ENCODE data around the gene CYP24A1. TPM values are rescaled to one million over a fixed set of nuclear protein-coding genes. Genes with fewer than 3 reads are reported as not detected.

Gene CYP24A1
- total RNA-seq = not detected in 2 replicates

DNA sequence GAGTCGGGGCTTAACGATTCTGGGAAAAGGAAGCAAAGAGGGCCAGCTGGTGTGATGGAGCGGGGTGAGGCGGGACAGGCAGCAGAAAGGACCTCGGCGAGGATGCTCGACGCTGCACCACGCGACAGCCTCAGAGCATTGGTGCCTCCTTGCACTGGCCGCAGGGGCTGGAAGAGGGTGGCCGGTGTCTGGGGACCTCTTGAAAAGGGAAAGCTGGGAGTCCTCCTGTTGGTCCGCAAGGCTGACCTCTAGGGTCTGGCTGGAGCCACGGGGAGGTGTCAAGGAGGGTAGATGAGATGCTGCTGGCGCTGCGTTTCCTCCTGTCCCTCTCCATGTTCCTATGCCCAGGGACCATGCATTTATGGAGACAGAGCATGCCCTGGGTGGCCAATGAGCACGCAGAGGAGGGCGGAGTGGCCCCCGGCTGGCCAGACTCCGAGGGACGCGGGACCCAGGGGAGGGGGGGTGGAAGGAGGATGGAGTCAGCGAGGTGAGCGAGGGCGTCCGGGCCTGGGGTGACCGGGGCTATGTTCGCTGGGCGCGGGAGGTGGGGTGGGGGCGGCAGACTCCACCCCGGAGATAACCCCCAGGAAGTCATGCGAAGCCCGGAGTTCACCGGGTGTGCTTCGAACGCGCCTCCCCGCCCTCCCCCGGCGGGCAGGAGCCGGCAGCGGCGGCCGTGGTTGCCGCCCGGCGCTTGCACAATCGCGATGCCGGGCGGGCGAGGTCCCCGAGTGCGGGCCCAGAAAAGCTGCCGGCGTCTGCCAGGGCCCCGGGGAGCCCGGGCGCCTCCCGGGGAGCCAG is at the start of gene CYP24A1:
TSS of gene CYP24A1 (minus strand) at position 334 of the 804 bp plus-strand sequence. CDS start 407 bp downstream, outside the sequence.
- intact Hi-C loops (cut with micrococcal nuclease) = no loop called here

DNA sequence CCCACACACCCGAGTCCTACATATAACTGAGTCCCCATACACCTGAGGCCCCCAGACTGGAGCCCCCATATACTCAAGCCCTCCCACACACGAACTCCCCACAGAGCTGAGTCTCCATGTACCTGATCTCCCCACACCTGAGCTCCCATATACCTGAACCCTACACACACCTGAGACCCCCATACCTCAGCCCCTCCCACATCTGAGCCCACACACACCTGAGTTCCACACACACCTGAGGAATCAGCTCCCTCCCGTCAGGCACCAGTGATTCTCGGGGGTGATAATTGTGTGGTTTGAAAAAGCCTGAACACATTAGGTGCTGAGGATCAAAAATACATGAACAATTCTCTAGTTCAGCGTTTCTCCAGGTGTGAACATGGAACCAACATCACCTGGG is 49.5 kb upstream of the CYP24A1 start:
- intact Hi-C loops (cut with micrococcal nuclease) = no loop called here

DNA sequence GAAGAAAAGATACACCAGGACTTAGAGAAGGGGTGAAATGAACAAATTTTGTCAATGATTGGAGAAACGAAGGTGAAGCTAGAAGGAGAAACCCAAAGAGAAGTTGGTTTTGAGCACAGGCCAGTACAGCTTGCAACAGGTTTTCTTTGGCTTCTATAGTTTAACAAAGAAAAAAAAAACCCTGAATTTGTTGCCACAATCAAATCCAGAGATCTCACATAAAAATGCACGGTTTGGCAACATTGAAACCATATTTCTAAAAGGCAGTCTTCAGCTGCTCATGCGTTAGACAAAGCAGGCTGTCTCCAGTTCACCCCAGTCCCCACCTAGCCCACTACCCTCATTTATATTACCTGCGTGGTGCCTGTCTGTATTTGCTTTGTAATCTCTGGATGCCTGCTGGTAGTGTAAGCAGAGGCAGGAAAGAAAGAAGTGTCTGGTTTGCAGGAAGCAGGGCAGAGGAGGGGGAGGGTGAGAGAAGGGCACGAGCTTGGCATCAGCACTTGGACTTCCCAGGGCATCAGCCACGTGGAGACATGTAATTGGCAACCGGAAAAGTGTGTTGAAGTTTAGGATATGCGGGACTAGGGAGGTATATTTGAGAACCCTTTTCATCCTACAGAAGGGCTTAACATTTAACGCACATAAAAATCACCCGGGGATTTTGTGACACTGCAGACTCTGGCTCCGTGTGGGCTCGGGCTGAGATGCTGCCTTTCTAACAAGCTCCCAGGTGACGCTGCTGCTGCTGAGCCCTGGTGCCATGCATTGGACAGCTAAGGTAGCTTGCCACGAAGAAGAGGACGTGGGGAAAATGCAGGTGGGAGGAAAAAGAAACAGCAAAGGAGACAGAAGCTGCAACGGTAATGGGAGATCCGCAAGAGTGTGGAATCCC is 48.5 kb upstream of the CYP24A1 start:
- intact Hi-C loops (cut with micrococcal nuclease) = loop anchor here (1.0 kb wide), 1 partner anchor 14 kb away; the partner anchor contains the start of gene PFDN4

DNA sequence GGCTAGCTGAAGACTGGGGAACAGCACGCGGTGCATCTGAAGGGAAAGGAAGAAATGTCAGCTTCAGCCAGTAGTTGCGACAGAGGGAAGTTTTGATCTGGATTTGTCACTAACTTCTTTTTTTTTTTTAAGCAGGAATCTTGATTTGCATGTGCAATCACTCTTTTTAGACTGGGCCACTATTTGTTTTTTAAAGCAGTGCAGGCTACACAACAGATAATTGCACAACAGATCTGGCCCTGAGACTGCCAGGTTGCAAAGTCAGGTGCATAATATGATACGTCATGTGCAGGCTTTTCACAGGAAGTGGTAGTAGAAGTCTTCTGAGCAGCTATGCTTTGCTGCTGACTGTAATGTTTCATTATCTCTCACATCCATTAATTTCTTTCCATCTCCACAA is 47.6 kb upstream of the CYP24A1 start:
- intact Hi-C loops (cut with micrococcal nuclease) = loop anchor here (1.0 kb wide), 1 partner anchor 13 kb away; the partner anchor contains the start of gene PFDN4

DNA sequence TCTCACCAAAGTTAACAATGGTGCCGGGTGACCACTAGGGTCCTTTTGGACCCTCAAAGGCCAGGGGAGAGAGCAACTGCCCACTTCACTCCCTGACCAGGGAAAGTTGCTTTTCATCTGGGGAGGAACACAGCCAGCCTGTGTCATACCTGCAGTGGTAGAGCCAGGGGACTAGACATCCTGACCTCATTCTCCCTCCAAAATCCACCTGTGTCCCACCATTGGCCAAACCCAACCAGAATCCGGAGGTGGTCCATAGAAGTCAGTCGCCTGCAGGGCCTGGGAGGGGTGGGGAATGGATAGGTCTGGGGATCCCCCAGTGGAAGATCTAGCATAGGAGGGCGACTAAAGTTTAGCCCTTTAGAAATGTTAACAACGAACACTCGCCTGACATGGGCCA is 46.9 kb upstream of the CYP24A1 start:
- intact Hi-C loops (cut with micrococcal nuclease) = loop anchor here (1.0 kb wide), 2 partner anchors 12 to 426 kb away; partner anchors contain the start of gene PFDN4

DNA sequence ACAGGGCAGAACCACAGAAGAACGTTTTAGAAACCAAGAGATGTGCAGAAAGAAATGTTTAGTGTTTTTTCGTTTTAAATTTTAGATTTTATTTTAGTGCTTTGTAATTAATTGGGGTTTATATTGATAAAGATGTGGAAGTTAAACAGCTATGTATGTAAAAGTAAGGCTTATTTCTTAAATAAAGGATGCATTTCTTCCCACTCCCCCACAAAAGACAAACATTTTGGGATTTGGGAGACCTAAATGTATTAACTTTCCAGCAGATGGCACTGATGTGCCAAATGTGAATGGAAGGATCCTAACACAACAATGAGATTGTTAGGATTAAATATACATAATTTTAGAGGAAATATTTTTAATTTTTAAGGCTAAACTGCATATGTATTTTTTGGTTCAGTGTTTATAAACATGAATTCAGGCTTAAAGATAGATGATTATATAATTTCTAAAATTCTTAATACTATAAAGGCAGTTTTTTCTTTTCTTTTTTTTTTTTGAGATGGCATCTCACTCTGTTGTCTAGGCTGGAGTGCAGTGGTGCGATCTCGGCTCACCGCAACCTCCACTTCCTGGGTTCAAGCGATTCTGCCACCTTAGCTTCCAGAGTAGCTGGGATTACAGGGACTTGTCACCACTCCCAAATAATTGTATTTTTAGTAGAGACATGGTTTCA is 46.1 kb upstream of the CYP24A1 start:
- intact Hi-C loops (cut with micrococcal nuclease) = loop anchor here (1.0 kb wide), 1 partner anchor 426 kb away; no protein-coding TSS in a partner anchor

DNA sequence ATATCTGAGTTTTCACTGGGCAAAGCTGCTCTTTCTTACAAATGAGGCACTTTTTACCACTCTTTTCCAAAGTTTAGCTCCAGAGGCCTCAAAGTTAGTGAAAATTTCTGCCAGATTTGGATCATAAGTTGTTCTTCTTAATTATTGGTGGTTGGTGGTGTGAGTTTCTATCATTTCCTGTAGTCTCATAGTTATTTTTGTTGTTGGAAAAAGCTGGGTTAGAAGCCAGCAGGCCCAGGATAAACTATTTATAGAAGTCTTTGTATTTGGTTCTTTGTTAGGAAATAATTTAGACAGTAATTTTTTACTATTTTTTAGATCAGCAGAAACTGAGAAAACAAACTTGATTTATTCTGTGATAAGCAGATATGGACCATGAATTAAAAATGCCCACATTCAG is 44.7 kb upstream of the CYP24A1 start:
- intact Hi-C loops (cut with micrococcal nuclease) = no loop called here

DNA sequence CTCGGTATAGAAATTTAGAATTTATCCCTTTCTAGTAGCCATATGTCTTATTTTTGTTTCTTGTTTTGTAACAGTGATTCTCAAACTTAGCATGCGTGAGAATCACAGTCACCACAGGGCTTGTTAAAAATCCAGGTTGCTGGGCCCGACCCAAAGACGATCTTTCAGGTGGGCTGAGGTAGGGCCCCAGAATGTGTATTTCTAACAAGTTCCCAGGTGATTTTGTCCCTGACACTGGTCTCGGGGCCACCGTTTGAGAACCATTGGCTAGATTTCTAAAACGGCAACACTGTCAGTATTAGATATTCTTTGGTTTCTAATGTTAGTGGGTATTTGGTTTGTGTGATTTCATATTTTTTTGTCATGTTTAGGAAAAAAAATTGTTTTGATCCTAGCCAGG is 44.0 kb upstream of the CYP24A1 start:
- intact Hi-C loops (cut with micrococcal nuclease) = no loop called here

DNA sequence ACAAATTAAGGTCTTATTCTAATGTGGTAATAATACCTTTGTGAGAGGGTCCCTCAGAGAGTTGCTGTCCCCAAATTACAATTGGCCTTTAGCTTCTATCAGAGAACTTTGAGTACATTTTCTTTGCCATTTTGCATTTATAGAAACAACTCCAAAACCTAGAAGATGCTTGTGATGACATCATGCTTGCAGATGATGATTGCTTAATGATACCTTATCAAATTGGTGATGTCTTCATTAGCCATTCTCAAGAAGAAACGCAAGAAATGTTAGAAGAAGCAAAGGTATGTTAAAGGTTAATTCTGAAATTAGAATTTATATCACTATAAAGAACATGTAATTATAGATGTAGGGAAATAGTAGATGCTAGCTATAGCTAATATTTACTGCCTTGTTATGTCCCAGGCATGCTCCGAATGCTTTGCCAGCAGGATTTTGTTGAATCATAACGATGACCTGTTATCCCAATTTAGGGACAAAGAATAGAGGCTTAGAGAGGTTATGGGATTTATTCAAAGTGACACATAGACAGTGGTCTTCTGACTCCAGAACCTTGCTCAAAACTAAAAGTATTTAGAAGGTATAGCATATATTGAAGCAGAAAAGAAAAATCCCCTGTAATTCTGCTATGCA is 41.5 kb upstream of the CYP24A1 start:
- intact Hi-C loops (cut with micrococcal nuclease) = no loop called here

DNA sequence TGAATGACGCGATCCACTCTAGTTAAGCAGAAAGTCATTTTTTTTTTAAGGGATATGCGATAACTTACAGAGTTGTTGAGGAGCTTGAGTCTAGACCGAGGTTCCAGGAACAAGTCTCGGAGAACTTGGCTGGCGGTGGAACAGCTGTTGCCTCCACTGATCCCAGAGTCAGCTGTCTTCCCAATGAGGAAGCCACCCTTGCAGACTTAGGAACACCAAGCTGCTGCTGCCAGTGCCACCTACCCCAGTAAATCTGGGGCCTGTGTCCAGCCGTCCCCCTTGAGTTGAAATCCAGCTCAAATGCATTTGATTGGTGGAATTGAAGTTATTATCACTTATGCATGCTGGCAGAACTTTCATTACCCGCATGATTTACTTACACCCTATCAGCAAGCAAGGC is 40.8 kb upstream of the CYP24A1 start:
- intact Hi-C loops (cut with micrococcal nuclease) = no loop called here

DNA sequence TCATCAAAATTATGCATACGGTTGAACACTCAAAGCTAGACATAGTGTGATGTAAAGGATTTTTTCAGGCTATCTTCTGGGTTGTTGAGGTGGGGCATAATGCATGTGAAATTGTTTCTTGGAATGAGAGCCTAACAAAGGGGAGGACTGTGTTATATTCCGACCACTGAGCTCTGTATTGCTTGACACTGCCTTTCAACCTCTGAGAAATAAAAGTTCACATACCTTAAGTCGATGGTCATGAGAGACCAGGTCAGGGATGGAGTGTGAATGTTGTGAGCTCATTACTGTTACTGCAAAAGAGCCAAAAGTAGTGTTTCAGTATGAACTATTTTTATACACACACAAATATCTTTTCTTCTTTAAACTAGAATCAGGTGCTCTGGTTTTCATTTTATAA is 39.1 kb upstream of the CYP24A1 start:
- intact Hi-C loops (cut with micrococcal nuclease) = no loop called here

DNA sequence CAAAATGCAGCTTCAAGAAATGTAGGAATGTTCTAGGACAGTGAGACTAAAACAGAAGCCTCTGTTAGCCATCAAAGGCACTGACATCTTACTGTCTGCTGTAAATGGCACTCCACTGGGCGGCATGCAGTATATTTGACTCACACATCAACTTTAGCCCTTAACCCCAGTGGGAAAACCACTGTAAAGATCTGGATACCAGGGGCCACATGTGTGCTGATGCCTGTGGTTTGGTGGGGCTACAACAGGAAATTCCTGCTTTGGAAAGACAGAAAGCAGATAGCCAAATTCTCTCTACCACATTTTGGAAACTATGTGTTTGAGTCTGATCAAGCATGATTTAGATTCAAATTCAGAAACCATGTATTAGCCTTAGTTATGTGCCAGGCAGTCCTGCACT is 38.4 kb upstream of the CYP24A1 start:
- intact Hi-C loops (cut with micrococcal nuclease) = no loop called here

DNA sequence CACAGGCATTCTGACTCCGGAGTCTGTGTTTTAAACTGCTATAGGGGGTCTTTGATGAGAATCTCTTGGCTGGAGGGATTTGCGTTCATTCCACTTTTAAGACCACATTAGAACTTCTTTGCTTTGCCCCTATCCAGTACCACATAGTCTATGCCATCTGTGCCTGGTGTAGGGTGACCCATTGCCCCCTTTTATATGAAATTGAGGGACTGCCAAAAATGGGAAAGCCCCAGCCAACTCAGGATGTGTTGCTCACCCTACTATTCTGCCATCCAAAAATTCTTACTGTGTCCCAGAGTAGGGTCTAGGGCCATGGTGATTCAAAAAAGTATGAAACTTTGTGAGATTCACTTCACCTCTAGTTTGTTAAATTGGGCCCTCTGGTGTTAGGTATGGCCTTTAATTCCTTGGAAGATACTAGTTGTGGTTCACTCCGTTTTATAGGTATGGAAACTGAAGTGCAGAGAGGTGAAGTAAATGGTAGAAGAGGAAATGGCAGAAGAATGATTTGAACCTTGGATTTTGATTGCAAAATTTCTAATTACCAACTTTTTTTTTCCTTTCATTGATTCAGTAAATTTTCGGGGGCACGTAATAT is 35.5 kb upstream of the CYP24A1 start:
- intact Hi-C loops (cut with micrococcal nuclease) = loop anchor here (2.0 to 5.0 kb wide), 3 partner anchors 261 to 1137 kb away; no protein-coding TSS in a partner anchor

DNA sequence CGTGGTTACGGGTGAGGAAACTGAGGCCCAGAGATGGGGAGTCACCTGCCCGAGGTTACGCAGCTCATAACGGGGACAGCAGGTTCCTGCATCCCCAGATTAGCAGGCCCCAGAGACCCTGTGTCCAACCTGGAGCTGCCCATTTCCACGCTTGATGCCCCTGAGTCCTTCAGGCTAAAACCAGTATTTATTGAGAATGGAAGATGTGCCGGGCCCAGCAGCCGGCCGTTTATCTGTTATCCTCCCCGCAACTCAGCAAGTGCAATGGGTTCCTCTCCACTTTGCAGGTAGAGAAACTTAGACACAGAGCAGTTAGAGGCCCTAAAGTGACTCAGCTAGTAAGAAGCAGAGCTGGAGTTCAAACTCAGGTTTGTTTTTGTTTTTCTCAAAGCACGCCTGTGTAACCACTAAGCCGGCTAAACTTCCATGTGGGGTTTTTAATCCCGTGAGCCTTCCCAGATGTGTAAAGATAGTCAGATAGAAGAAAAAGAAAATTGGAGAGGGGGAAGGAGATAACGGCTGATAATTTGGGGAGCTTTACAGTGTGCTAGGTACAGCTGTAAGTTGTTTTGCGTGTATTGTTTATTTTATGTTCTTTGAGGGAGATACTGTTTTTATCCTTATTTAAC is 34.9 kb upstream of the CYP24A1 start:
- intact Hi-C loops (cut with micrococcal nuclease) = loop anchor here (1.0 to 5.0 kb wide), 5 partner anchors 9 to 1136 kb away; no protein-coding TSS in a partner anchor

DNA sequence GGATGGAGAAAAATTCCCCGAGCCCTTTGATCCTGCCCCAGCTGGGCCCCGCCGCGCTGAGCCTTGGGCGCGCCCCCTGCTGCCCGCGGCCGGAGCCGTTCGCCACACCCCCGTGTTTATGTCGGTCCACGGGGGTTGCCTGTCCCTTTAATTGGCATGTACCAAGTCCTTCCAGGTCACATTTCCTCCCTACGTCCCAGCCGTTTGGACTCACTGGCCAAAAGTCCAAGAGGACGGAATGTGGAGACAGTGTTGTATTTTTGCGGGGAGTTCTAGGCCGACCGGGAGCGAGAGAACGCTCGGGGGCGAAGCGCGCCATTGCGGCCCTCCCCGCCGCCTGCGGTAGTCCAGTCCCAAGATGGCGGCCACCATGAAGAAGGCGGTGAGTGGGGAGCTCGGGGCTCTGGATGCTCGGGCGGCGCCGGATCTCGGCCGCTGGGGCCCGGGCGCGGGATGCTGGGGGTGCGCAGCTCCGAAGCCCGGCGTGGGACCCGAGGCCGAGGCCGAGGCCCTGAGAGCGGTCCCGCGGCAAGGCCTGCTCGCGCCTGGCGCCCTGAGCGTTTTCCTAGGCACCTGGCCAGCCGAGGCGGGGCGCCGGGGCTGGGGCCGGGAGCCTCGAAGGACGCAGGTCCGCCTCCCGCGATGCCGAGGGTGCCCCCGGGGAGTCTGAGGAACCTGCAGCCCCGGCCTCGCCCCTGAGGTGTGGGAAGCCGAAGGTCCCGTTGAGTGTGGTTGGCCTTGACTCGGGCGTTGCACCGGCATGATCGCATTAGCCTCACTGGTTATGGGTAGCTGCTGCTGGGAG is 34.2 kb upstream of the CYP24A1 start, which contains the start of gene PFDN4:
TSS of gene PFDN4 (plus strand) at position 345 of the 805 bp plus-strand sequence. CDS start at position 359, 14 bp downstream.
- intact Hi-C loops (cut with micrococcal nuclease) = loop anchor here (1.0 to 5.0 kb wide), 5 partner anchors 9 to 1136 kb away; no protein-coding TSS in a partner anchor

DNA sequence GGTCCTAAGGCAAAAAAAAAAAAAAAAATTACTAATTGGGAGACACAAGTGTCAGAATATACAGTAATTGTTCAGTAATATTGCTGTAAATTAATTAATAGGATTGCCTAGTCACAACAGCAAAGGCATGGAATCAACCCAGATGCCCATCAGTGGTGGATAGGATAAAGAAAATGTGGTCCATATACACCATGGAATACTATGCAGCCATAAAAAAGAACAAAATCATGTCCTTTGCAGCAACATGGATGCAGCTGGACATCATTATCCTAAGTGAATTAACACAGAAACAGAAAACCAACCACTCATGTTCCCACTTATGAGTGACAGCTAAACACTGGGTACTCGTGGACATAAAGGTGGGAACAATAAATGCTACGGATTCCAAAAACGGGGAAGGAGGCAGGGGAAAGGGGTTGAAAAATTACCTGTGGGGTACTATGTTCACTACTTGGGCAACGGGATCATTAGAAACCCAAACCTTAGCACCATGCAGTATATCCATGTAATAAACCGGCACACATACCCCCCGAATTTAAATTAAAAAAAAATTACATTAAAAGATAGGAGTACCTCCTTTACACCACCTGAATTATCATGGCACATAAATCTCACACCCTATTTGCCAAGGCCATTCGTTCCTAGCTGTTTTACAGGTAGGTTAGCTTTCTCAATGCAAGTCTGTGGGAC is 33.4 kb upstream of the CYP24A1 start:
- intact Hi-C loops (cut with micrococcal nuclease) = loop anchor here (5.0 kb wide), 2 partner anchors 630 to 1135 kb away; no protein-coding TSS in a partner anchor

DNA sequence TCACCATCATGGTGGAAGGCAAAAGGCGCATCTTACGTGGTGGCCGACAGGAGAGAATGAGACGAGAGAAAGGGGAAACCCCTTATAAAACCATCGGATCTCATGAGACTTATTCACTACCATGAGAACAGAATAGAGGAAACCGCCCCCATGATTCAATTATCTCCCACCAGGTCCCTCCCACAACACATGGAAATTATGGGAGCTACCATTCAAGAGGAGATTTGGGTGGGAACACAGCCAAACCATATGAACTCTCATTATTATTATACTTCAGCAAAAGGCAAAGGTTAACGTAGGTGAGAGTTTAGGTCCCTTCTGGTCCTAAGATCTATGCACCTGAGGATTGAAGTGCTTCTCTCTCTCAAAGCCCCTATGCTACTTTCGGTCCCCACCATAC is 31.7 kb upstream of the CYP24A1 start:
- intact Hi-C loops (cut with micrococcal nuclease) = loop anchor here (5.0 kb wide), 2 partner anchors 628 to 1133 kb away; no protein-coding TSS in a partner anchor

DNA sequence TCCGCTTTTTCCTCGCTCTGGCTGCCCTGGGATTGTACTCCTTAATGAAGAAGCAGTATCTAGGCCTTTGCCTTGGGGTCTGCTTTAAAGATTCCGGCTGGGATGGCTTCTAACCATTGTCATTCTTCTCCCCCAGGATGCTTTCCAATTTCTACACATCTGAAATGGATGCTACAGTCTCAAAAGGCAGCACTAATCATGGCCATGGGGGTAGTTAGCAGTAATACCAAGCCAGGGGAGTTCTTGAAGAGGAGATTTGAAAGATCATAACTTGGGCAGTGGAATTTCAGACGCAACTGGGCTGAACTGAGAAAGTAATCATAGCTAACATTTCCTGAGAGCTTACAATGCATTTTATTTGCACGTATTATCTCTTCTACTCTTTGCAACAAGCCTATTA is 30.7 kb upstream of the CYP24A1 start:
- intact Hi-C loops (cut with micrococcal nuclease) = no loop called here
